T-helper 2 cell (primary cell): ENCODE results near the gene ZNF467.

Experiments used
- DNase-seq, 5 experiments: peaks; one replicate each; pipeline versions ENCODE4 v3.0.0 to v3.0.0-alpha.2; 2012 to 2022
- total RNA-seq, 2 donors: gene quantifications; one replicate each; lab custom pipeline; 2026; lab: John Stamatoyannopoulos, UW

ZNF467 gene
- 0.94 to 1.6 reads per million in 2 donors for total RNA-seq

GRCh38 chr7:149773446-149774236, at the start of gene ZNF467:
TSS of gene ZNF467 (minus strand) at chr7:149773588. CDS start at chr7:149771032, 2,556 bp downstream.
- peak in 4 of 5 experiments; percentile 26 to 54 (median 41) for DNase-seq

- no peak for DNase-seq
Measured at GRCh38 chr7:149822353-149822943, 49.1 kb upstream of the ZNF467 start.

DNA sequence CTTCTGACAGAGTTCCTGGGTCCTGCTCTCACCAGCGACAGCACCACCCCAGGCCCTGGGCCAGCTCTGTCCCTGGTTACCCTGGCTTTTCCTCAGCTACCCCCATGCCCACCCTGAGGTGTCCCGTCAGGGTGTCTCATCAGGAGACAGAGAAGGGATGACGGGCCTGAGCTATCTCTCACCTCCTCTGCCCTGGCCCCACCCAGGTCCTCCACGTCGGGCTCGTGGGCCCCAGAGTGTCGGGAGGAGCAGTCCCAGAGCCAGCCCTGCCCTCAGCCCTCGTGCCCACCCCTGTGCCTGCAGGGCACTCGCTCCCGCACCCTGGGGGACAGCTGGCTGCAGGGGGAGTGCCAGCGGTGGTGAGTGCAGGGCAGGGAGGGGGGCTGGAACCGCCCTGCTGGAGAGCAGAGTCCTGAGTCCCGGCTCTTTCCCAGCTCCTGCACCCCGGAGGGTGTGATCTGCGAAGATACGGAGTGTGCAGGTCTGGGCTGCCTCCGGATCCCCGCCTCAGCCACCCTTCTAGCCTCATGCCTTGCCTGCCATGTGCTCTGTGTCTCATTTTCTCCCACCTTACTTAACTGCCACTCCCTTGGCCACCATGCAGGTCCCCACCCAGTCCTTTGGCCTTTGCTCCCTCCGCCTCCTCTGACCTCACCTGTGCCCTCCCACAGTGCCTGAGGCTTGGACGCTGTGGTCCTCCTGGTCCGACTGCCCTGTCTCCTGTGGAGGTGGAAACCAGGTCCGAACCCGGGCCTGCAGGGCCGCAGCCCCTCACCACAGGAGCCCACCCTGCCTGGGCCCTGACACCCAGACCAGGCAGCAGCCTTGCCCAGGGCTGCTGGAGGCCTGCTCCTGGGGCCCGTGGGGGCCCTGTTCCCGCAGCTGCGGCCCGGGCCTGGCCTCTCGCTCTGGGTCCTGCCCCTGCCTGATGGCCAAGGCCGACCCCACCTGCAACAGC, 48.1 kb upstream of the ZNF467 start:
- peak in 1 of 5 experiments; percentile 6 for DNase-seq

- DNase-seq, result no peak
Measured at GRCh38 chr7:149820622-149821190, 47.3 kb upstream of the ZNF467 start.

DNA sequence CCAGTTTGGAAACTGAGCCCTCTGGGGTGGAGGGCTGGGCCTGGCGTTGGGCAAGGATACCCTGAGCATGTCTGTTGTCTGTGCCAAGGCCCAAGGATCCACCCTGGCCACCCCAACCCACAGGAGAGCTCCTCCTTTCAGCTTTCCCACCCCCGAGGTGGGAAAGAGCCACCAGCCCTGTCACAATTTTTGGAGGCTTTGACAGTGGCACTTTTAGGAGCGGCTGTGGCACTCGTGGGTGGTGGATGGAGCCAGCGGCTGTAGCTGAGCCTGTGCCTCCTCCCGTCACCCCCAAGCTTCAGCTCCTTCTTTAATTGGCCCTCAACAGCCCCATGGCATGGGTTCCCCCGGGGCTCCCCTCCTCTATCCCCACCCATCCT, 46.6 kb upstream of the ZNF467 start:
- DNase-seq, result no peak

DNA sequence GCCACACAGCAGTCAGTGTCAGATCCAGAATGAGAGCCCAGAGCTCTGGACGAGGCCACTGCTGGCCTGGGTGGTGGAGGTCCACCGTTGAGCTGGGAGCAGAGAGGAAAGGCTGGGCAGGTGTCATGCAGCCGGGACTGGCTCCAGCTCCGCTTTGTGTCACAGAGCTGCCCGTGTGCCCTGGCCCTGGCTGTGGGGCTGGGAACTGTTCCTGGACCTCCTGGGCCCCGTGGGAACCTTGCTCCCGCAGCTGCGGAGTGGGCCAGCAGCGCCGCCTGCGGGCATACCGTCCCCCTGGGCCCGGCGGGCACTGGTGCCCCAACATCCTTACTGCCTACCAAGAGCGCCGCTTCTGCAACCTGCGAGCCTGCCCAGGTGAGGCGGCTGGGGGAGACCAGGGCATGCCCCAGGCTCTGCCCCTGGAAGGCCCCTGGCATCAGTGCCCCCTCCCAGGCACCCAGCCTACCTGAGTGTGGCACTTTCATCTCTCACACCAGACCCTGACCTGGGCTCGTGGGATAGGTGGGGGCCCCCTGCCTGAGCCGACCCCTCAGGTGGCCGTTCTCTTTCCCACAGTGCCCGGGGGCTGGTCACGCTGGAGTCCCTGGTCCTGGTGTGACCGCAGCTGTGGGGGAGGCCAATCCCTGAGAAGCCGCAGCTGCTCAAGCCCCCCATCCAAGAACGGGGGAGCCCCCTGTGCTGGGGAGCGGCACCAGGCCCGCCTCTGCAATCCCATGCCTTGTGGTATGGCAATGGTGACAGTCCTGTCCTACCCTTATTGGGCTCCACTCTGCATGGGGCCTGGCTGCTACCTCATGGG, 46.0 kb upstream of the ZNF467 start:
- DNase-seq, result no peak

- peak in 1 of 5 experiments; percentile 1 for DNase-seq
Measured at GRCh38 chr7:149818536-149818840, 45.1 kb upstream of the ZNF467 start.

- no peak for DNase-seq
Measured at GRCh38 chr7:149817836-149818535, 44.6 kb upstream of the ZNF467 start.

- DNase-seq, result no peak
Measured at GRCh38 chr7:149817301-149817771, 43.9 kb upstream of the ZNF467 start.

GRCh38 chr7:149816794-149817193, 43.4 kb upstream of the ZNF467 start:
- DNase-seq, result no peak

GRCh38 chr7:149816267-149816751, 42.9 kb upstream of the ZNF467 start:
- no peak for DNase-seq

GRCh38 chr7:149815661-149816266, 42.4 kb upstream of the ZNF467 start:
- DNase-seq, result no peak

DNA sequence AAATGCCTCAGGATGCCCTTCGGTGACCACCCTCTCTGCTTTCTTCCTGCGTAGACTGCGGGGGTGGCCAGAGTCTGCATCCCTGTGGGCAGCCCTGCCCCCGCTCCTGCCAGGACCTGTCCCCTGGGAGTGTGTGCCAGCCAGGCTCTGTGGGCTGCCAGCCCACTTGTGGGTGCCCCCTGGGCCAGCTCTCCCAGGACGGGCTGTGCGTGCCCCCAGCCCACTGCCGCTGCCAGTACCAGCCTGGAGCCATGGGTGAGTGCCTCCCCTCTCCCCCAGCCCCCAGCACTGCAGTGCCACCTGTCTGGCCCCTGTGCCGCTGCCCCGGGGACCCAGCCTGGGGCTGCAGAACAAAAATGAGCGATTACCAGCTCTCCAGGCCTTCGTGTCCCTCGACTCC, 41.7 kb upstream of the ZNF467 start:
- DNase-seq, result no peak

DNA sequence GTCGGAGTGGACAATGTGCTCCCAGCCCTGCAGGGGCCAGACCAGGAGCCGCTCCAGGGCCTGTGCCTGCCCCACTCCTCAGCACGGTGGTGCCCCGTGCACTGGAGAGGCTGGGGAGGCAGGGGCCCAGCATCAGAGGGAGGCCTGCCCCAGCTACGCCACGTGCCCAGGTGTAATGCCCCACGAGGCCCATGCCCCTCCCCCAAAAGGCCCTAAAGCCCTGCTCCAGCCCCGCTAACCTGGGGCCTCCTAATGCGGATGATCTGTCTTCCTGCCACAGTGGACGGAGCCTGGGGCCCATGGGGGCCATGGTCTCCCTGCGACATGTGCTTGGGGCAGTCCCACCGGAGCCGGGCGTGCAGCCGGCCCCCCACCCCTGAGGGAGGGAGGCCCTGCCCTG, 41.1 kb upstream of the ZNF467 start:
- no peak for DNase-seq

GRCh38 chr7:149813254-149814035, 40.1 kb upstream of the ZNF467 start:
- DNase-seq, result no peak

- DNase-seq, result no peak
Measured at GRCh38 chr7:149811831-149812490, 38.6 kb upstream of the ZNF467 start.

DNA sequence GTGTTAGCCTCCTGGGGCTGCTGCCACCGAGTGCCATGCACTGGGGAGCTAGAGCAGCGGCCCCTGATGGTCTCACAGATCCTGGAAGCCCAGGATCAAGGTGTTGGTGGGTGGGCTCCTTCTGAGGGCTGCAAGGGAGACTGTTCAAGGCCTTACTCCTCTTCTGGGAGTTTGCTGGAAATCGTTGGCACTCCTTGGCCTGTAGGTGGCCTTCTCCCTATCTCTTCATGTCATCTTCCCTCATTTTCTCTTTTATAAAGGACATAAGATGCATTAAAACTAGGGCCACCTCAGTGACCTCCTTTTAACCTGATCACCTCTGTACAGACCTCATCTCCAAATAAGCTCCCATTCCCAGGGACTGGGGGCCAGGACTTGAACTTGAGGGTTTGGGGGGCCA, 37.8 kb upstream of the ZNF467 start:
- no peak for DNase-seq

- no peak for DNase-seq
Measured at GRCh38 chr7:149809215-149809614, 35.8 kb upstream of the ZNF467 start.

DNA sequence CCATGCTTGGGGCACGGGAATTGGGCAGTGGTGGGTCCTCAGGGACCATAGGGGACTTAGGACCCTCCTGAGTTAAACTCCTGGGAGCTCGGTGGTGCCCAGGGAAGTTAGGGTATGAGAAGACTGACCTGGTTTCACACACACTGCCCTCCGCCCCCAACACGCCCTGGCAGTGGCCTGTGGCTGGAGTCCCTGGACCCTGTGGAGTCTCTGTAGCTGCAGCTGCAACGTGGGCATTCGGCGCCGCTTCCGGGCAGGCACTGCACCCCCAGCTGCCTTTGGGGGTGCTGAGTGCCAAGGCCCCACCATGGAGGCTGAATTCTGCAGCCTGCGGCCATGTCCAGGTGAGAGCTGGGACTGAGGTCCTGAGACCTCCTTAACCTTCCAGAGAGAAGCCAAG, 34.9 kb upstream of the ZNF467 start:
- DNase-seq, result no peak
